Heart left ventricle (tissue), 16 donors: ENCODE data around the gene FFAR3. TPM values are rescaled to one million over a fixed set of nuclear protein-coding genes. Genes with fewer than 3 reads are reported as not detected.
A peak's percentile ranks its signal among the peaks of the same experiment; 100 is the strongest.
"Not testable (repeated sequence)": the region's sequence is repeated elsewhere in the genome, so short reads cannot be mapped to it uniquely, and the experiment has no call there.

Experiments
- ATAC-seq, 4 donors: fragments of 200-7000 bp; cut with Tn5 transposase; one replicate each; pipeline ENCODE4 v1.9.1; 2020 to 2022; ENCODE audit warnings: moderate library complexity in 4 of 4, mild to moderate bottlenecking in 3 of 4, moderate number of reproducible peaks in 1 of 4
- DNase-seq, 5 donors: peaks; one replicate each; pipeline ENCODE4 v3.0.0-alpha.2; 2020
- H3K27ac ChIP-seq, 12 donors: fragments of 200-600 bp; sonication (generic) in 4 of 12; one replicate each; pipeline versions ENCODE4 v1.5.0 to v1.8.0; 2016 to 2022; ENCODE audit warnings: mild to moderate bottlenecking in 2 of 12
- H3K27me3 ChIP-seq, 9 donors: fragments of 200-600 bp; sonication (generic) in 2 of 9; one replicate each; pipeline versions ENCODE4 v1.5.1 to v1.8.0; 2016 to 2022; ENCODE audit warnings: mild to moderate bottlenecking in 3 of 9
- H3K36me3 ChIP-seq, 9 donors: fragments of 200-600 bp; sonication (generic) in 2 of 9; one replicate each; pipeline versions ENCODE4 v1.5.0 to v1.8.0; 2018 to 2022; ENCODE audit warnings: mild to moderate bottlenecking in 2 of 9
- H3K4me1 ChIP-seq, 12 donors: fragments of 200-600 bp; sonication (generic) in 4 of 12; one replicate each; pipeline versions ENCODE4 v1.5.0 to v1.8.0; 2016 to 2022; ENCODE audit warnings: mild to moderate bottlenecking in 3 of 12
- H3K4me3 ChIP-seq, 12 donors: fragments of 200-600 bp; sonication (generic) in 4 of 12; one replicate each; pipeline versions ENCODE4 v1.5.0 to v1.8.0; 2017 to 2022; ENCODE audit warnings: mild to moderate bottlenecking in 9 of 12, moderate library complexity in 4 of 12
- H3K9me3 ChIP-seq, 12 donors: fragments of 200-600 bp; sonication (generic) in 4 of 12; one replicate each; pipeline versions ENCODE4 v1.5.0 to v1.8.0; 2016 to 2022; ENCODE audit warnings: mild to moderate bottlenecking in 1 of 12
- POLR2A ChIP-seq, 2 donors: fragments of 450-650 bp; IDR thresholded peaks; one replicate each; pipeline ENCODE4 v1.6.1; 2017; ENCODE audit warnings: antibody characterized with exemption in 2 of 2, mild to moderate bottlenecking in 2 of 2, moderate library complexity in 2 of 2
- WGBS, 4 donors: extraction: QIAGEN DNeasy Blood & Tissue Kit in 2 of 4; methylation state at CpG; one replicate each; pipeline versions ENCODE4 v1.1.5 to v1.1.7; 2013 to 2018; 5-methylcytosine and 5-hydroxymethylcytosine counted together
- intact Hi-C, 10 donors: fragments of 100-400 bp; cut with DNase I; formaldehyde crosslinking; loops; one replicate each; pipeline versions ENCODE4 v1.11.1 to v1.14.2; 2022
- polyA plus RNA-seq, 2 donors: library from polyadenylated mRNA; stranded (reverse); fragments of 200-250 nt; gene quantifications; one replicate each; pipeline ENCODE4 v1.2.3, GENCODE V29; 2013
- total RNA-seq, 9 donors: library from RNA; depleted of rRNA in 2 of 9; stranded (reverse); fragments of >200 nt in 2 of 9; fragmentation: NEBNext Ultra II Directional in 3 of 9; extraction: Animal tissue kit (Norgen Biotek cat#: 25700) in 3 of 9; gene quantifications; one replicate each; pipeline versions ENCODE4 v1.1.0 to v1.2.4, GENCODE V29; 2016 to 2023
- TF ChIP-seq, protein P1 (sequence below), 12 donors: fragments of 200-600 bp; sonication (generic) in 4 of 12; IDR thresholded peaks; one replicate each; pipeline versions ENCODE4 v1.5.0 to v1.8.0; 2018 to 2022; ENCODE audit warnings: antibody characterized with exemption in 12 of 12, mild to moderate bottlenecking in 5 of 12
- donor health status: ischemic (EF 13 %, LVEDD 7.1; RV severe dilation, severe dysfunction).
- donor health status: healthy with polysubstance abuse.
- donor health status: DM: no; HTN: yes; CAD: no.
- donor health status: DM: no; HTN: no; CAD: no.
- donor health status: ischemic (EF 25% LVEDD 6.9; RV normal size, moderate dysfunction).
- donor health status: ischemic (EF 25% LVEDD 5.7; RV mildly dilated, moderate dysfunction).
- donor health status: healthy.
- donor health status: DM: yes; HTN: yes; CAD: no.
- donor health status: ischemic (EF 35%, LVEDD 5.7; RV mildly dilated, moderate dysfunction).
- donor health status: nonischemic (EF 11% LVEDD 7.7; RV severe dilation, severe dysfunction).
- donor health status: DM: yes; HTN: yes; CAD: no.
- donor health status: PGD.
- donor health status: ischemic (EF 29% LVEDD 5.4; RV normal size, mild dysfunction).
- donor health status: nonischemic (EF 23%, LVEDD 6.1; RV moderate dilation, normal function).

FFAR3 gene
- total and polyA plus RNA-seq, 11 donors = 0.11 to 0.96 (median 0.15) TPM; not detected in 8

DNA sequence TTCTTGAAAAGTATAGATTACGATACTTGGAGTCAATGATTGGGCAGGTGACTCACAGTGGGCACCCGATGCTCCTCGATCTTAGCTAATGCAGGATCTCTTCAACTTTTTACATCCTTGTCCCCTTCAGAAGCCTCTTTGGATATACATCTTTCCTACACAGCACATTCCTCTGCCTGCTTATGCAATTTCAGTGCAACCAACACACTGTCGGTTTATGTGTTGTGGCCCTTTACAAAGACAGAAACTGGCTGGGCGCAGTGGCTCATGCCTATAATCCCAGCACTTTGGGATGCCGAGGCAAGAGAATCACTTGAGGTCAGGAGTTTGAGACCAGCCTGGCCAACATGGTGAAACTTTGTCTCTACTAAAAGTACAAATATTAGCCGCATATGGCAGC is 15.2 kb downstream of the FFAR3 start:
- WGBS, 4 donors = 86 to 90% (median 89%) methylated on average over 7 of the region's 7 CpGs
- peaks cover 0 to 4% (median 0%) of the 10 kb centered on the region in 9 donors for H3K27me3 ChIP-seq
- TF ChIP-seq POLR2A (IDR thresholded peaks at IDR 0.05) = no peak
- TF ChIP-seq, protein P1, sequence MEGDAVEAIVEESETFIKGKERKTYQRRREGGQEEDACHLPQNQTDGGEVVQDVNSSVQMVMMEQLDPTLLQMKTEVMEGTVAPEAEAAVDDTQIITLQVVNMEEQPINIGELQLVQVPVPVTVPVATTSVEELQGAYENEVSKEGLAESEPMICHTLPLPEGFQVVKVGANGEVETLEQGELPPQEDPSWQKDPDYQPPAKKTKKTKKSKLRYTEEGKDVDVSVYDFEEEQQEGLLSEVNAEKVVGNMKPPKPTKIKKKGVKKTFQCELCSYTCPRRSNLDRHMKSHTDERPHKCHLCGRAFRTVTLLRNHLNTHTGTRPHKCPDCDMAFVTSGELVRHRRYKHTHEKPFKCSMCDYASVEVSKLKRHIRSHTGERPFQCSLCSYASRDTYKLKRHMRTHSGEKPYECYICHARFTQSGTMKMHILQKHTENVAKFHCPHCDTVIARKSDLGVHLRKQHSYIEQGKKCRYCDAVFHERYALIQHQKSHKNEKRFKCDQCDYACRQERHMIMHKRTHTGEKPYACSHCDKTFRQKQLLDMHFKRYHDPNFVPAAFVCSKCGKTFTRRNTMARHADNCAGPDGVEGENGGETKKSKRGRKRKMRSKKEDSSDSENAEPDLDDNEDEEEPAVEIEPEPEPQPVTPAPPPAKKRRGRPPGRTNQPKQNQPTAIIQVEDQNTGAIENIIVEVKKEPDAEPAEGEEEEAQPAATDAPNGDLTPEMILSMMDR (IDR thresholded peaks at IDR 0.05) = no peak
- intact Hi-C loops = no loop called here
- H3K4me1 ChIP-seq = peaks cover 0 to 4% (median 0%) of the 10 kb centered on the region in 12 donors
- H3K4me3 ChIP-seq = no peak overlapping the region
- ATAC-seq (no peak), DNase-seq (no peak)
- peaks cover 0 to 4% (median 0%) of the 10 kb centered on the region in 12 donors for H3K9me3 ChIP-seq
- no peak overlapping the region for H3K27ac ChIP-seq
- H3K36me3 ChIP-seq = no peaks in the 10 kb centered on the region

DNA sequence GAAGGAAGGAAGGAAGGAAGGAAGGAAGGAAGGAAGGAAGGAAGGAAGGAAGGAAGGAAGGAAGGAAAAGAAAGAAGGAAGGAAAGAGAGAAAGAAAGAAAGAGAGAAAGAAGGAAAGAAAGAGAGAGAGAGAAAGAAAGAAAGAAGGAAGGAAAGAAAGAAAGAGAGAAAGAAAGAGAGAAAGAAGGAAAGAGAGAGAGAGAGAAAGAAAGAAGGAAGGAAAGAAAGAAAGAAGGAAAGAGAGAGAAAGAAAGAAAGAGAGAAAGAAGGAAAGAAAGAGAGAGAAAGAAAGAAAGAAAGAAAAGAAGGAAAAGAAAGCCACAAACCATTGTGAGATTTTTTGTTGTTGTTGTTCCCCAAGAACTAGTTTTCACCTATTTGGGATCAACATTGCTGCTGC is 15.8 kb downstream of the FFAR3 start:
- DNase-seq, H3K9me3 ChIP-seq, H3K36me3 ChIP-seq, H3K27ac ChIP-seq, H3K4me1 ChIP-seq, H3K27me3 ChIP-seq, H3K4me3 ChIP-seq, intact Hi-C loops, ATAC-seq: not testable (repeated sequence)

DNA sequence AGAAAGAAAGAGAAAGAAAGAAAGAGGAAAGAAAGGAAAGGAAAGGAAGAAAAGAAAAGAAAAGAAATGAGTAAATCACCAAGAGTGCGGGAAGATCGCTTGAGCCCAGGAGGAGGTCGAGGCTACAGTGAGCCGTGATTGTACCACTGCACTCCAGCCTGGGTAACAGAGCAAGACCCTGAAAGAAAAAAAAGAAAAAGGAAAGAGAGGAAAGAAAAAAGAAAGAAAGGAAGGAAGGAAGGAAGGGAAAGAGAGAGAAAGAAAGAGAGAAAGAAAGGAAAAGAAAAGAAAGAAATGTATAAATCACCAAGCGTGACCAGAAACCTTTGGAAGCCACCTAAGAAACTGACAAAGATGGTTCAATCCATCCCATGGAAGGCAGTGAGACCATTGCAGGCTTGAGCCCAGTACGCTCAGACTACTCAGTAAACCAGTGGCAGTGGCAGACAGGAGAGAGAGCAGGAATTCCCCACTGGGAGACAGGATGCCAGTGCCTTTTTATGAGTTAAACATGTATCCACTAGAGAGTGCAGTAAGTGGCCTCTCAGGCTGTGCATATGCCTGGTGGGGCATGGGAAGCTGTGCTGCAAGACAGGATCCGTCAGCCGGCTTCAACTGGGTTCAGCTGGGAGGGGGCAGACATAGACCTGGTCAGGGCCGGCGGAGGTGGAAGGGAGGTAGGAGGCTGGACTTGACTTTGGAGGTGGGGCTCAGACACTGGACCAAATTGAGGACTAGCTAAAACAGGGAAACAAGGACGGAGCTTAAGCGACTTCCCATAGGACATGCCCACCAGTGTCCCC is 17.4 kb downstream of the FFAR3 start:
- intact Hi-C loops = no loop called here
- H3K27me3 ChIP-seq = peaks cover 0 to 4% (median 0%) of the 10 kb centered on the region in 9 donors
- DNase-seq (no peak), ATAC-seq (no peak)
- H3K4me1 ChIP-seq = peaks cover 0 to 10% (median 0%) of the 10 kb centered on the region in 12 donors
- H3K27ac ChIP-seq = no peak overlapping the region
- peaks cover 0 to 6% (median 0%) of the 10 kb centered on the region in 12 donors for H3K9me3 ChIP-seq
- TF ChIP-seq, protein P1 (IDR thresholded peaks at IDR 0.05) = no peak
- H3K4me3 ChIP-seq = no peak overlapping the region
- no peaks in the 10 kb centered on the region for H3K36me3 ChIP-seq
- 82 to 88% (median 84%) methylated on average over 12 of the region's 12 CpGs for WGBS, 4 donors

DNA sequence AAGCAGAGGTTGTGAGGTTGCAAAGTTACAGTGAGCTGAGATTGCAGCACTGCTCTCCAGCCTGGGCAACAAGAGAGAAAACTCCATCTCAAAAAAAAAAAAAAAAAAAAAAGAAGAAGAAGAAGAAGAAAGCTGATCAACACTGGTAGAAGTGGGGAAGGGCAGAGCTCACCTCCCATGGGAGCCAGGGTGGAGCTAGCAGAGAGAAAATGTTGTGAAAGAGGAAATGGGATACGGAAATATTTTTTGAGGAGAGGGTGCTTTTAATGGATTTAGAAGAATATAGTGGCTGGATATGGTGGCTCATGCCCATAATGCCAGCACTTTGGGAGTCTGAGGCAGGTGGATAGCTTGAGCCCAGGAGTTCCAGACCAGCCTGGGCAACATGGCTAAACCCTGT is 19.4 kb downstream of the FFAR3 start:
- WGBS, 4 donors = 45 to 55% (median 50%) methylated on average over 1 of the region's 1 CpG
- peaks cover 0 to 9% (median 0%) of the 10 kb centered on the region in 9 donors for H3K27me3 ChIP-seq
- peak overlapping the region in 1 of 12 donors; percentile 43 for H3K27ac ChIP-seq
- TF ChIP-seq, protein P1 (IDR thresholded peaks at IDR 0.05) = no peak
- TF ChIP-seq POLR2A (IDR thresholded peaks at IDR 0.05) = no peak
- ATAC-seq (peak in 1 of 4 donors; percentile 10), DNase-seq (peak in 3 of 5 donors; percentile 35 to 54 (median 39))
- no peak overlapping the region for H3K4me3 ChIP-seq
- intact Hi-C loops = no loop called here
- H3K4me1 ChIP-seq = peaks cover 0 to 11% (median 0%) of the 10 kb centered on the region in 12 donors
- peaks cover 0 to 6% (median 0%) of the 10 kb centered on the region in 12 donors for H3K9me3 ChIP-seq
- H3K36me3 ChIP-seq = no peaks in the 10 kb centered on the region
